ENCODE results near the gene PHLPP1. TPM values are rescaled to one million over a fixed set of nuclear protein-coding genes. Genes with fewer than 3 reads are reported as not detected.
A peak's percentile ranks its signal among the peaks of the same experiment; 100 is the strongest.
"Not testable (repeated sequence)": the region's sequence is repeated elsewhere in the genome, so short reads cannot be mapped to it uniquely, and the experiment has no call there.

The PHLPP1 gene
- total RNA-seq, 6 experiments from 2014 or later, result 8.6 to 19.3 (median 17.0) TPM

DNA sequence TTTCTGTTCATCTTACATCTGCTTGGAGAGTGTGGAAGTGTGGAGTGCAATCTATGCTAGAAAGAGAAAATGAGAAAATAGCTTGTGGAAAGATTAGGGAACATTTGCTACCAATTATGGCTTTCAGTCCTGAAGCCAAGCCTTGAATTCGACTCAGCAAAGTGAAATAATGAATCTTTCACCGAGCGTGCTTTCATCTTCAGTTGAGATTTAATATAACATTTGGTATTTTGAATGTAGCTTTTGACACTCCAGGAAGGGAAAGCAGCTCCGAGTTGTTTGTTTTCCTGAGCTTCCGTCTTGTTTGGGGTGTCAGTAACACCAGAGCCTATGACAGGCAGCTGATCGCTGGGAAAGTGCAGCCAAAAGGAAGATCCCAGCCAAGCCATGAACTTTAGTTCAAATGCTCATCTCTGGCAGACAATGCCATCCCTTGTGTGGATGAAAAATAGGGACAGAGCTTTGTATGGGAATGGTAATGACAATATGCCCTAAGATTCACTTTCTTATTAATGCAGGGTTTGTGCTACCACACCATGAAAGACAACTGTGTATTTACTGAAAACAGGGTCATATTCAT lies 25.0 kb upstream of the PHLPP1 start:
- ATAC-seq, result peak in 1 of 4 donors; percentile 28
- no peaks in the 10 kb centered on the region for H3K27me3 ChIP-seq
- H3K4me1 ChIP-seq, result peaks cover 0 to 8% (median 2%) of the 10 kb centered on the region in 4 donors
- no peak overlapping the region for H3K27ac ChIP-seq
- no peak for DNase-seq
- TF ChIP-seq, protein P1, sequence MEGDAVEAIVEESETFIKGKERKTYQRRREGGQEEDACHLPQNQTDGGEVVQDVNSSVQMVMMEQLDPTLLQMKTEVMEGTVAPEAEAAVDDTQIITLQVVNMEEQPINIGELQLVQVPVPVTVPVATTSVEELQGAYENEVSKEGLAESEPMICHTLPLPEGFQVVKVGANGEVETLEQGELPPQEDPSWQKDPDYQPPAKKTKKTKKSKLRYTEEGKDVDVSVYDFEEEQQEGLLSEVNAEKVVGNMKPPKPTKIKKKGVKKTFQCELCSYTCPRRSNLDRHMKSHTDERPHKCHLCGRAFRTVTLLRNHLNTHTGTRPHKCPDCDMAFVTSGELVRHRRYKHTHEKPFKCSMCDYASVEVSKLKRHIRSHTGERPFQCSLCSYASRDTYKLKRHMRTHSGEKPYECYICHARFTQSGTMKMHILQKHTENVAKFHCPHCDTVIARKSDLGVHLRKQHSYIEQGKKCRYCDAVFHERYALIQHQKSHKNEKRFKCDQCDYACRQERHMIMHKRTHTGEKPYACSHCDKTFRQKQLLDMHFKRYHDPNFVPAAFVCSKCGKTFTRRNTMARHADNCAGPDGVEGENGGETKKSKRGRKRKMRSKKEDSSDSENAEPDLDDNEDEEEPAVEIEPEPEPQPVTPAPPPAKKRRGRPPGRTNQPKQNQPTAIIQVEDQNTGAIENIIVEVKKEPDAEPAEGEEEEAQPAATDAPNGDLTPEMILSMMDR (IDR thresholded peaks at IDR 0.05), result no peak
- TF ChIP-seq POLR2A (IDR thresholded peaks at IDR 0.05), result no peak
- peaks cover 0 to 3% (median 1%) of the 10 kb centered on the region in 4 donors for H3K9me3 ChIP-seq
- WGBS (ENCODE audit: insufficient coverage, low coverage, low lambda C conversion rate, missing lambda C conversion rate), result 59% methylated on average over 6 of the region's 6 CpGs
- no peaks in the 10 kb centered on the region for H3K36me3 ChIP-seq
- H3K4me3 ChIP-seq, result no peak overlapping the region
- intact Hi-C loops (cut with DNase I), result no loop called here

DNA sequence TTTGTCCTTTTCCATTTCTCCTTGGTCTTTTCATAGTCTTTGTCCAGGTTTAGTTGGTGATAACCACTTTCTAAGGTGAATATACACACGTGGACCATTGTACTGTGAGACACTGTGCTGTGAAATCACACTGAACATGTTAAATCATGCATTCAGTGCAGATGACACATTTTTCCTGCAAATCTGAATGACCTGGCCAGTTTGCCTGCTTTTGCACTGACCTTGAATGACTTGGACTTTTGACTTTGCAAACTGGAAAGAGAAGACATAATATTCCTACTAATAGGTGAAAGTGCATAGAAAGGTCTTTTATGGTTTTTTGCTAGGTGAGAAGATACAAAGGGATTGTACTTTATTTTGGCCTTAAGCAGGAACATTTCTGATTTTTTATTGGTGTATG lies 21.7 kb upstream of the PHLPP1 start:
- Histone ChIP-seq H3K4me1 (peaks cover 0 to 13% (median 5%) of the 10 kb centered on the region in 4 donors), H3K9me3 (peaks cover 0 to 3% (median 1%) of the 10 kb centered on the region in 4 donors), H3K36me3 (no peaks in the 10 kb centered on the region), H3K27ac (peak overlapping the region in 2 of 3 donors; percentile 42 to 51), H3K27me3 (no peaks in the 10 kb centered on the region), H3K4me3 (no peak overlapping the region)
- ATAC-seq, result peak; percentile 70 to 92 (median 78)
- intact Hi-C loops (cut with DNase I), result no loop called here
- DNase-seq, result no peak
- WGBS (ENCODE audit: insufficient coverage, low coverage, low lambda C conversion rate, missing lambda C conversion rate), result 13% methylated on average over 1 of the region's 1 CpG
- TF ChIP-seq, protein P1 (IDR thresholded peaks at IDR 0.05), result no peak
- no peak for TF ChIP-seq POLR2A (IDR thresholded peaks at IDR 0.05)

DNA sequence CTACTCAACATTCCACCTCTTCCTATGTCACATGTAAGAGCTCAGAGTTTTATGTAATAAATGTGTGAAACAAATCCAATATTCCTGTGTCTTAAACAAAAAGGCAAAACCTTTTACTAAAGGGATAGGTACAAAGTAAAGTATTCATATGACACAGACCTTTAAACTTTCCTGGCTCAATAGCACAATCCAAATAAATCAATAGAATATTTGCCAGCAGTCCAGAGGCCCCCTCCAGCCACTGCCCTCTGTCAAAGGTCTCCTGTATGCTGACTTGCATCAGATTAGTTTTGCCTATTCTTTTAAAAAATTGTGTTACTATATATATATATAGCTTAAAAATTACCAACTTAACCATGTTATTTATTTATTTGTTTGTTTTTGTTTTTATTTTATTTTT lies 17.7 kb upstream of the PHLPP1 start:
- H3K27me3 ChIP-seq, result no peaks in the 10 kb centered on the region
- H3K27ac ChIP-seq, result no peak overlapping the region
- H3K4me1 ChIP-seq, result peaks cover 0 to 13% (median 5%) of the 10 kb centered on the region in 4 donors
- no peaks in the 10 kb centered on the region for H3K9me3 ChIP-seq
- no peak overlapping the region for H3K4me3 ChIP-seq
- H3K36me3 ChIP-seq, result no peaks in the 10 kb centered on the region
- no peak for DNase-seq
- intact Hi-C loops (cut with DNase I), result no loop called here
- TF ChIP-seq POLR2A (IDR thresholded peaks at IDR 0.05), result no peak
- TF ChIP-seq, protein P1 (IDR thresholded peaks at IDR 0.05), result no peak
- peak; percentile 76 to 88 (median 84) for ATAC-seq

DNA sequence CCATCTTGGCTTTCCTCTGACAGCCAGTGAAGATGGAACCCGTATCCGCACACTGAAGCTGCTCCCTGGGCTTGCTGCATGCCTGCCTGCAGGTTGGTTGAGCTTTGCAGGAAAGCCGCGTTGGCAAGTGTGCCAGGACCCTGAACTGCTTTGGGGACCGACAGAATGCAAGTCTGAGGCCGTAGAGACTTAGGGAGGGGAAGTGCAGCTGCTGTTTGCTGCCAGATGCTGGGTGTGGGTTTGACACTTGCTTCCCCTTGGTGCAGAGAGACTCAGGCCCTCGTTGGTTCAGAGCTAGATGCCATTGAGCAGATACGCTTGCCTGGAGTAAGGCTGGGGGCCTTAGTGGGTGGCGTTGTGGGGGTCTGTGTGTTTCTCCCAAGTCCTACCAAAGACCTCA lies 13.1 kb upstream of the PHLPP1 start:
- Histone ChIP-seq H3K4me3 (no peak overlapping the region), H3K4me1 (peaks cover 0 to 5% (median 1%) of the 10 kb centered on the region in 4 donors), H3K27me3 (no peaks in the 10 kb centered on the region), H3K27ac (no peak overlapping the region), H3K36me3 (no peaks in the 10 kb centered on the region), H3K9me3 (no peaks in the 10 kb centered on the region)
- intact Hi-C loops (cut with DNase I), result no loop called here
- no peak for DNase-seq
- ATAC-seq, result no peak
- WGBS (ENCODE audit: insufficient coverage, low coverage, low lambda C conversion rate, missing lambda C conversion rate), result 20% methylated on average over 2 of the region's 9 CpGs
- TF ChIP-seq, protein P1 (IDR thresholded peaks at IDR 0.05), result no peak
- no peak for TF ChIP-seq POLR2A (IDR thresholded peaks at IDR 0.05)

DNA sequence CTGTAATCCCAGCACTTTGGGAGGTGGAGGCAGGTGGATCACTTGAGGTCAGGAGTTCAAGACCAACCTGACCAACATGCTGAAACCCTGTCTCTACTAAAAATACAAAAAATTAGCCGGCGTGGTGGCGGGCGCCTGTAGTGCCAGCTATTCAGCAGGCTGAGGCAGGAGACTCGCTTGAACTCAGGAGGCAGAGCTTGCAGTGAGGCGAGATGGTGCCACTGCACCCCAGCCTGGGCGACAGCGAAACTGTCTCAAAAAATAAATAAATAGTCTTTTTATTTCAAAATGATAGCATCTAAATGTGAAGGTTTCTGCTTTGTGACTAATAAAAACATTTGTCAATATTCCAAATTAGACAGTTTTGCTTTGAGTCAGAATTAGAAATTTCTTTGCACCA lies 8.5 kb upstream of the PHLPP1 start:
- DNase-seq; H3K4me1 ChIP-seq; H3K27me3 ChIP-seq; H3K4me3 ChIP-seq; H3K27ac ChIP-seq; ATAC-seq; H3K9me3 ChIP-seq; H3K36me3 ChIP-seq; intact Hi-C loops (cut with DNase I): not testable (repeated sequence)
- WGBS (ENCODE audit: insufficient coverage, low coverage, low lambda C conversion rate, missing lambda C conversion rate), result 84% methylated on average over 8 of the region's 8 CpGs

DNA sequence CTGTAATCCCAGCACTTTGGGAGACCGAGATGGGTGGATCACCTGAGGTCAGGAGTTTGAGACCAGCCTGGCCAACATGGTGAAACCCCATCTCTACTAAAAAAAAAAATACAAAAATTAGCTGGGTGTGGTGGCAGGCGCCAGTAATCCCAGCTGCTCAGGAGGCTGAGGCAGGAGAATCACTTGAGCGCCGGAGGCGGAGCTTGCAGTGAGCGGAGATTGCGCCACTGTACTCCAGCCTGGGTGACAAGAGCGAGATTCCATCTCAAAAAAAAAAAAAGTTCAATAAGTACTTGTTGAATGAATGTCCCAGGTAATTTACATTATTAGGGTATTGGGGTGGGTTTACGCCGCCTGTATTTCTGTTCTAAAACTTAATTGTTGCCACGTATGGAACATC lies 5.4 kb upstream of the PHLPP1 start:
- 90% methylated on average over 11 of the region's 11 CpGs for WGBS (ENCODE audit: insufficient coverage, low coverage, low lambda C conversion rate, missing lambda C conversion rate)
- intact Hi-C loops (cut with DNase I), result loop anchor here (5.0 to 10.0 kb wide), 2 partner anchors 272 to 275 kb away; no protein-coding TSS in a partner anchor
- H3K4me3 ChIP-seq, result not testable (repeated sequence)

More for the DNA sequence above, 5.4 kb upstream of the PHLPP1 start:
- not testable (repeated sequence) for H3K27me3 ChIP-seq, H3K9me3 ChIP-seq, H3K27ac ChIP-seq, DNase-seq, ATAC-seq, H3K4me1 ChIP-seq, H3K36me3 ChIP-seq
